Left ventricle myocardium inferior (tissue), 1 donor: ENCODE measurements around the gene SAE1. TPM values are rescaled to one million over a fixed set of nuclear protein-coding genes. Genes with fewer than 3 reads are reported as not detected.

ENCODE experiments used
- DNase-seq: peaks from one replicate; pipeline ENCODE4 v3.0.0-alpha.2; 2020
- H3K27ac ChIP-seq: fragments of 200-600 bp; replicated peaks from 2 replicates; pipeline ENCODE4 v1.8.0; 2021
- H3K27me3 ChIP-seq: fragments of 200-600 bp; 2 replicates; pipeline ENCODE4 v1.8.0; 2021; ENCODE audit warnings: low read depth
- H3K36me3 ChIP-seq: fragments of 200-600 bp; 2 replicates; pipeline ENCODE4 v1.8.0; 2021
- H3K4me1 ChIP-seq: fragments of 200-600 bp; 2 replicates; pipeline ENCODE4 v1.8.0; 2021
- H3K4me3 ChIP-seq: fragments of 200-600 bp; 2 replicates; pipeline ENCODE4 v1.8.0; 2021; ENCODE audit warnings: mild to moderate bottlenecking, moderate library complexity
- H3K9me3 ChIP-seq: fragments of 200-600 bp; replicated peaks from 2 replicates; pipeline ENCODE4 v1.8.0; 2021
- CTCF ChIP-seq: fragments of 200-600 bp; IDR thresholded peaks from 2 replicates; pipeline ENCODE4 v1.8.0; 2021; ENCODE audit warnings: antibody characterized with exemption, mild to moderate bottlenecking, borderline replicate concordance
- intact Hi-C: fragments of 100-400 bp; cut with micrococcal nuclease; formaldehyde crosslinking; loops from one replicate; pipeline ENCODE4 v1.11.0; 2022
- total RNA-seq: library from RNA; stranded (reverse); fragmentation: NEBNext Ultra II Directional; extraction: Animal tissue kit (Norgen Biotek cat#: 25700); gene quantifications from one replicate; pipeline ENCODE4 v1.2.1, GENCODE V29; 2021
- donor health status: DM: no; HTN: yes; CAD: no; lungs with severe emphysema.

Gene SAE1
- total RNA-seq, 1 donor from 2014 or later = 42.5 TPM

- H3K9me3 ChIP-seq = no peaks in the 10 kb centered on the region
- DNase-seq = no peak
- peaks cover 24% of the 10 kb centered on the region for H3K36me3 ChIP-seq
- H3K4me3 ChIP-seq = no peak overlapping the region
- peak overlapping the region; percentile 53 for H3K27ac ChIP-seq
- H3K27me3 ChIP-seq = no peaks in the 10 kb centered on the region
- TF ChIP-seq CTCF = no peak
- intact Hi-C loops = loop anchor here (5.0 to 10.0 kb wide), 2 partner anchors 37 to 55 kb away; no protein-coding TSS in a partner anchor
- H3K4me1 ChIP-seq = peaks cover 25% of the 10 kb centered on the region
Measured at GRCh38 chr19:47210180-47210490, 79.5 kb downstream of the SAE1 start.

GRCh38 chr19:47210689-47211316 lies 80.2 kb downstream of the SAE1 start:
- intact Hi-C loops = loop anchor here (5.0 to 10.0 kb wide), 2 partner anchors 36 to 56 kb away; no protein-coding TSS in a partner anchor
- peak; percentile 65 for DNase-seq
- TF ChIP-seq CTCF = peak; percentile 86
- Histone ChIP-seq H3K27me3 (no peaks in the 10 kb centered on the region), H3K27ac (peak overlapping the region; percentile 53), H3K4me1 (peaks cover 25% of the 10 kb centered on the region), H3K9me3 (no peaks in the 10 kb centered on the region), H3K36me3 (peaks cover 18% of the 10 kb centered on the region), H3K4me3 (no peak overlapping the region)

DNA sequence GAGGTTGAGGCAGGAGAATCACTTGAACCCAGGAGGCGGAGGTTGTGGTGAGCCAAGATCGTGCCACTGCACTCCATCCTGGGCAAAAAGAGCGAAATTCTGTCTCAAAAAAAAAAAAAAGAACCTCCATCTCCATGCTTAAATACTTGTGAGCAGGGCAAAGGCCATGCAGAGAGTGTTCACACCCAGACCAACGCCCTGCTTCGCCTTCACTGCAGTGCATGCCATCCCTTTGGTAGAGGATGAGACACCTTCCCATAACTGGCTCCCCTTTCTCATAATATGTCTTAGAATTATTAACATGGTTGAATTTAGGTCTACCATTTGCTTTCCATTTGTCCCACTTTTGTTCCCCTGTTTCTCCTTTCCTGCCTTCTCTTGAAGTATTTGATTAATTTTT lies 84.9 kb downstream of the SAE1 start:
- no peak for DNase-seq
- no peak for TF ChIP-seq CTCF
- Histone ChIP-seq H3K9me3 (no peaks in the 10 kb centered on the region), H3K27me3 (no peaks in the 10 kb centered on the region), H3K4me1 (peaks cover 7% of the 10 kb centered on the region), H3K36me3 (peaks cover 2% of the 10 kb centered on the region), H3K27ac (no peak overlapping the region), H3K4me3 (no peak overlapping the region)
- intact Hi-C loops = loop anchor here (10.0 kb wide), 1 partner anchor 61 kb away; no protein-coding TSS in a partner anchor

DNA sequence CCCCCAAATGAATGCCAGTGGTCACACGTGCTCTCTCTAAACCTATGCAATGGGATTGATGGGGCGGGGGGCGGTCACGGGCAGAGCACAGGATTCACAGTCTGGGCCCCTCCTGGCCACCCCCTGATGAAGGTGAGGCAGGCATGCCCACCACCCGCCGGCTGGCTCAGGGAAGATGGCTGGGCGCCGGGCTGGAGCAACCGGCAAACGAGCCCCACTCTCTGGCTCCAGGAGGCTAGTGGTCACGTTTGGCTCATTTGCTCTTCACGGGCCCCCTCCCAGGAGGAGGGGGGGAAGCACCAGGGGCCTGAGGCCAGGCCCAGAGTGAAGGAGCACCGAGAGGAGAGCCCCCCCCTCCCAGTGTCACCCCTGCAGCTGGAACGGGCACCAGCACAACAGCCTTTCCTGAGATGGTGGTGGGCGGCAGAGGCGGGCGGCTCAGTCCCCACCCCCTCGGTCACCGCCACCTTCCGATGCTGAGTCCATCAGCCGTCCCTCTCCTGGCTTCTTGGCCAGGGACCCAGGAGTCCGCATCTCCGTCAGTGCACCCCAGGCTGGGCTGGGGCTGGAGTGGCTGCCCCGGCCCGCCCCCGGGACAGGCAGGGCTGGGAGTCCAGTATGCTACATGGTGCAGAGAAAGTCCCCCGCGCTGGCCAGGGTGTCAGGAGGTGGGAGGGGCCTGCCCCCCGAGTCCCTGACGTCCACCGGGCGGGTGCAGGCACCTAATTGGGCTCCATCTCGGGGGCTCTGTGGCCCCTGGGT lies 90.6 kb downstream of the SAE1 start:
- no peaks in the 10 kb centered on the region for H3K9me3 ChIP-seq
- no peaks in the 10 kb centered on the region for H3K27me3 ChIP-seq
- H3K36me3 ChIP-seq = peaks cover 38% of the 10 kb centered on the region
- peaks cover 10% of the 10 kb centered on the region for H3K4me1 ChIP-seq
- intact Hi-C loops = no loop called here
- H3K27ac ChIP-seq = no peak overlapping the region
- TF ChIP-seq CTCF = no peak
- no peak for DNase-seq
- no peak overlapping the region for H3K4me3 ChIP-seq

DNA sequence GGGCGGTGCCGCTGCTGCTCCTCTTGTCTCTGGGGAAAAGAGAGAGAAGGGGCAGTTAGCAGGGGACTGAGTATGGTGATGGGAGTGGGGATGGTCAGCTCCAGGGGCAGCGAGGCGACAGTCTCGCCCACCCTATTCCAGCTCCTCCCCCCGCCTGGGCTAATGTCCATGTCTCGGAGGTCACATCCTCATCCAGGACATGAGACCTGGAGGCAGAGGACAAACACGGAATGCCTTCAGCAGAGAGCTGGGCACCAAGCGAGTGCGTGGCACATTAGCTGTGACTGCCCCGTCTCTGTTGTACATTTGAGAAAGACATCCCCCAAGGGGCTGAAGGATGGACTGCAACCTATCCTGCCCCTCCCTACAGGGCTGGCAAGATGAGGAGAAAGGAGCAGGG lies 91.3 kb downstream of the SAE1 start:
- TF ChIP-seq CTCF = no peak
- intact Hi-C loops = no loop called here
- DNase-seq = no peak
- Histone ChIP-seq H3K4me1 (peaks cover 16% of the 10 kb centered on the region), H3K27me3 (no peaks in the 10 kb centered on the region), H3K27ac (no peak overlapping the region), H3K36me3 (peaks cover 38% of the 10 kb centered on the region), H3K9me3 (no peaks in the 10 kb centered on the region), H3K4me3 (no peak overlapping the region)
